Activated naive CD4-positive, alpha-beta T cell treated with anti-CD3 and anti-CD28 coated beads, Interleukin-2, amount 10 ng/mL, durations not matched to agents 7 days and 5 days (primary cell): Measurements from ENCODE around the gene SEC61B.
A peak's percentile ranks its signal among the peaks of the same experiment; 100 is the strongest.

Experiments
- CTCF ChIA-PET: fragments of 350-600 bp; sonication (Branson Sonifier 250); formaldehyde crosslinking; loops from one replicate; lab custom pipeline; 2021; ENCODE audit warnings: antibody characterized with exemption; lab: Charles Lee
- DNase-seq: peaks from one replicate; pipeline ENCODE4 v3.0.0-alpha.2; 2020
- H3K27ac Mint-ChIP-seq: one replicate; pipeline ENCODE4 v1.8.0; 2021; ENCODE audit warnings: mild to moderate bottlenecking, moderate library complexity, mixed read lengths
- H3K27me3 Mint-ChIP-seq: one replicate; pipeline ENCODE4 v1.8.0; 2021; ENCODE audit warnings: mild to moderate bottlenecking, mixed read lengths
- H3K36me3 Mint-ChIP-seq: one replicate; pipeline ENCODE4 v1.8.0; 2021; ENCODE audit warnings: mixed read lengths
- H3K4me1 Mint-ChIP-seq: one replicate; pipeline ENCODE4 v1.8.0; 2021; ENCODE audit warnings: mixed read lengths
- H3K4me3 Mint-ChIP-seq: one replicate; pipeline ENCODE4 v1.8.0; 2021; ENCODE audit warnings: mild to moderate bottlenecking, moderate library complexity, mixed read lengths
- H3K9me3 Mint-ChIP-seq: one replicate; pipeline ENCODE4 v1.8.0; 2021; ENCODE audit warnings: mixed read lengths

SEC61B gene

GRCh38 chr9:99221621-99222415 is at the start of gene SEC61B, which contains the start of gene ALG2:
SEC61B (plus strand) TSS chr9:99222282; CDS start chr9:99222364, 82 bp downstream.
ALG2 (minus strand) TSS chr9:99221942; CDS start chr9:99221894, 48 bp downstream.
- peak within 1 kb of the TSS; percentile 98 for H3K27ac Mint-ChIP-seq
- no peaks in the 10 kb centered on the region for H3K9me3 Mint-ChIP-seq
- peaks cover 51% of the 10 kb centered on the region for H3K4me1 Mint-ChIP-seq
- CTCF ChIA-PET, result interaction anchor here (1.1 to 2.3 kb wide), 5 partner anchors 10 to 44 kb away, joined by 3 to 12 read pairs (median 7); no protein-coding TSS in a partner anchor
- no peaks in the 10 kb centered on the region for H3K27me3 Mint-ChIP-seq
- DNase-seq, result peak; percentile 96
- H3K4me3 Mint-ChIP-seq, result peak within 1 kb of the TSS; percentile 93
- peaks cover 49% of the 10 kb centered on the region for H3K36me3 Mint-ChIP-seq

GRCh38 chr9:99173570-99174504 is 48.2 kb upstream of the SEC61B start:
- no peak overlapping the region for H3K4me3 Mint-ChIP-seq
- no peak for DNase-seq
- CTCF ChIA-PET, result interaction anchor here (1.0 to 2.1 kb wide), 2 partner anchors 11 to 12 kb away, joined by 3 to 6 read pairs; no protein-coding TSS in a partner anchor
- H3K9me3 Mint-ChIP-seq, result no peaks in the 10 kb centered on the region
- H3K27me3 Mint-ChIP-seq, result peaks cover 27% of the 10 kb centered on the region
- H3K4me1 Mint-ChIP-seq, result no peaks in the 10 kb centered on the region
- no peaks in the 10 kb centered on the region for H3K36me3 Mint-ChIP-seq
- H3K27ac Mint-ChIP-seq, result no peak overlapping the region

DNA sequence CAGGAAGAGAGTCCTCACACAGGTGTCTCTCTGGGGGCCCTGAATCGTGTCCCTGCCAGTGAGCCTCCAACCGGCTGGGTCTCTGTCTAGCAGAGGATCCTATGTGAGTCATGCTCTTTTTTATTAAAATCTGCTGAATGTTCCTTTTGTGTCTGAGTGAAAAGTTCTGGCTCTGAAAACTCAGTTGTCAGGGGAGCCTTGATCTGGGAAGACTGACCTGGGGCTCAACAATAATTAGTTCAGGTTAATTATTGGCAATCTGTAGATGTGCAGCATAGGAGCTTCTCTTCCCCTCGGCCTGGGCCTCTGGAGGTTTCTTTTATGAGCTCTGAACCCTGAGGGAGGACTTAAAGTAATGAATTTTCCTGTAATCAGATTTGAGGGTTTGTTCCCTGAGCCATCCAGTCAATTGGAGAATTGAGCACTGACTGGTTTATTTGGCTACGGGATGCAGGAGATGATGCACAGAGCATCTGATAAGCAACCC is 45.5 kb upstream of the SEC61B start:
- H3K36me3 Mint-ChIP-seq, result no peaks in the 10 kb centered on the region
- H3K9me3 Mint-ChIP-seq, result no peaks in the 10 kb centered on the region
- peaks cover 18% of the 10 kb centered on the region for H3K4me1 Mint-ChIP-seq
- H3K27ac Mint-ChIP-seq, result no peak overlapping the region
- no peak overlapping the region for H3K4me3 Mint-ChIP-seq
- peaks cover 13% of the 10 kb centered on the region for H3K27me3 Mint-ChIP-seq
- CTCF ChIA-PET, result interaction anchor here (1.9 to 3.2 kb wide), 2 partner anchors 12 to 178 kb away, joined by 6 to 16 read pairs; no protein-coding TSS in a partner anchor
- DNase-seq, result no peak

GRCh38 chr9:99177576-99178366 is 44.3 kb upstream of the SEC61B start:
- H3K27ac Mint-ChIP-seq, result no peak overlapping the region
- peaks cover 27% of the 10 kb centered on the region for H3K4me1 Mint-ChIP-seq
- CTCF ChIA-PET, result interaction anchor here (1.5 to 3.2 kb wide), 3 partner anchors 10 to 180 kb away, joined by 4 to 16 read pairs (median 6); no protein-coding TSS in a partner anchor
- no peaks in the 10 kb centered on the region for H3K9me3 Mint-ChIP-seq
- no peak overlapping the region for H3K4me3 Mint-ChIP-seq
- H3K27me3 Mint-ChIP-seq, result peaks cover 4% of the 10 kb centered on the region
- no peak for DNase-seq
- no peaks in the 10 kb centered on the region for H3K36me3 Mint-ChIP-seq

DNA sequence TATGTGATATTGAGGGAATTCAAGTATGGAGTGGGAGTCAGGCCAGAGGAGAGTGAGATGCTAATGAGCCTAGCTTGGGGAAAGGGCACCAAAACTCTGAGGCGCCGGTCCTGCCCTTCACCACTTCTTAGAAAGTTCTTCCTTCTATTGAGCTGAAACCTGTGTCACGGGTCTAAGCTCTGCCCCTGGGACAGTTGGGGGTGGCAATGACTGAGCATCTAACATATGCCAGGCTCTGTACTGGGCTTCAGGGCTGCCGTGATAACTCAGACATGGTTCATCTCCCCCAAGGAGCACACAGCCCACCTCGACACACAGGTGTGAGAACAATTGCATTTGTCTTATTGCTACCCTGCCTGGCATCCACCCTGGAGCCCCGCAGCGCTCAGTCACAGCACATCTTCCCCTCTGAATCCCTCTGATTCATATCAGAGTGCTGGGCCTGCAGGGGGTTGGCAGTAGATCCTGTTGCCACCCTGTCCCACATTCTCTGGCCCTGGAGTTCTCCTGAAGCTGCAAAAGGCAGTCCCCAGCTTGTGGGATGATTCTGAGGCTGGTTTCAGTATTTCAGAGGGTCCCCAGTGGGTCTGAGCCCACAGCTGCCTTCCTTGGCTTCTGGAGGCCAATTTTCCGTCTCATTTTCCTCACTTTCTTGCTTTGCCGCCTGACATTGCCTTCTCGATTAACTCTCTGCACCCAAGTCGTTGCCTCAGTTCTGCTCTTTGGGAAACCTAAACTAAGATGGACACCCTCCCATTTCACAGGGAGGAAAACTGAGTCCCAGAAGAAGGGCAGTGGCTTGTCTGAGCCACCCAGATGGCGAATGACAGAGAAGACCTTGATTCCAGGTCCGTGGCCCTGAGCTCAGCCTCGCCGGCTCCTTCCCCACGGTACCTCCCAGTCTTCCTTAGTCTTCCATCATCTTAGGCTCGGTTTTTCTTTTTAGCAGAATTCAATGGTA is 42.9 kb upstream of the SEC61B start:
- Mint-ChIP-seq H3K9me3 (no peaks in the 10 kb centered on the region), H3K27ac (no peak overlapping the region), H3K4me1 (peaks cover 33% of the 10 kb centered on the region), H3K4me3 (no peak overlapping the region), H3K36me3 (no peaks in the 10 kb centered on the region), H3K27me3 (peaks cover 4% of the 10 kb centered on the region)
- no peak for DNase-seq
- CTCF ChIA-PET, result interaction anchor here (1.5 to 3.2 kb wide), 2 partner anchors 11 to 15 kb away, joined by 4 to 16 read pairs; no protein-coding TSS in a partner anchor

DNA sequence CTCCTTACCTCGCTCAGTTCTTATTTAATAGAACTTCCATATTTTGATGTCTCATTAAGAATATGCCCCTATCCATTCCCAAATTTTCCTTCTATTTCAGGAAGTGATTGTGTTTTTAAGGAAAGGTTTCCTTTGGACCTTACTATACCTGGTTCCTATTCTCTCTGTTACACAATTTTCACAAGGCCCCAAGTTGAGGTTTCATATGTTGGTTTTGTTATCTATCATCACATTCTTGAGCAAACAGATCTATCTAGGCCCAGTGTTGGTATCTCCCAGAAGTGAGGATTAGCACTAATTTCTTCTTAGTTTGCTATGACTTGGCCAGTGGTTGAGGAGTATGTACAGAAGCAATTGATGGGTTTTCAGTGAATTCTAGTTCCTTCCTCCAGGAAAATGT is 41.9 kb upstream of the SEC61B start:
- H3K27me3 Mint-ChIP-seq, result peaks cover 8% of the 10 kb centered on the region
- no peaks in the 10 kb centered on the region for H3K9me3 Mint-ChIP-seq
- H3K4me3 Mint-ChIP-seq, result no peak overlapping the region
- peaks cover 36% of the 10 kb centered on the region for H3K4me1 Mint-ChIP-seq
- CTCF ChIA-PET, result interaction anchor here (3.2 kb wide), 1 partner anchor 16 kb away, joined by 16 read pairs; no protein-coding TSS in a partner anchor
- no peaks in the 10 kb centered on the region for H3K36me3 Mint-ChIP-seq
- no peak for DNase-seq
- no peak overlapping the region for H3K27ac Mint-ChIP-seq

DNA sequence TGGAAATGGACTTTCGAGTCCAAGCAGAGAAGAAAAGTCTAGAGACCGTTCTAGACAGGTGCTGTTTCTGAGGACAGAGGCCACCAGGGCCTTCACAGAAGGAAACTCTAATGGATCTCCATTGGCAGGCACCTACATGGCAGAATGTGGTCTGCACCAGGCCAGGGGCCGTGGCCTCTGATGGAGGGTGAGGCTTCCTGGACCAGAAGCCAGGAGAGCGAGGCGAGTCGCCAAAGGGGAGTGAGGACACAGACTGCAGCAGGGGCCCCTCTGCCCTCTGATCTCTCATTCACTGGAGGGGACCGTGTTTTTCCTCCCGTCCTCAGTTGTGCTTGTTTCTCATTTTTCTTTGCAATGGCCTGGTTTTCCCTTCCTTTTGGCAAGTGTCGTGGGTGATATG is 41.4 kb upstream of the SEC61B start:
- no peak overlapping the region for H3K27ac Mint-ChIP-seq
- H3K36me3 Mint-ChIP-seq, result no peaks in the 10 kb centered on the region
- H3K4me3 Mint-ChIP-seq, result no peak overlapping the region
- H3K9me3 Mint-ChIP-seq, result no peaks in the 10 kb centered on the region
- CTCF ChIA-PET, result interaction anchor here (4.2 kb wide), 1 partner anchor 17 kb away, joined by 19 read pairs; no protein-coding TSS in a partner anchor
- no peak for DNase-seq
- peaks cover 8% of the 10 kb centered on the region for H3K27me3 Mint-ChIP-seq
- H3K4me1 Mint-ChIP-seq, result peaks cover 36% of the 10 kb centered on the region

GRCh38 chr9:99181206-99181605 is 40.9 kb upstream of the SEC61B start:
- no peak for DNase-seq
- CTCF ChIA-PET, result interaction anchor here (1.3 to 4.2 kb wide), 3 partner anchors 17 to 40 kb away, joined by 5 to 19 read pairs (median 6); partner anchors contain the start of genes ALG2 and SEC61B
- no peak overlapping the region for H3K27ac Mint-ChIP-seq
- H3K4me3 Mint-ChIP-seq, result no peak overlapping the region
- H3K9me3 Mint-ChIP-seq, result no peaks in the 10 kb centered on the region
- H3K4me1 Mint-ChIP-seq, result peaks cover 36% of the 10 kb centered on the region
- peaks cover 8% of the 10 kb centered on the region for H3K27me3 Mint-ChIP-seq
- no peaks in the 10 kb centered on the region for H3K36me3 Mint-ChIP-seq

DNA sequence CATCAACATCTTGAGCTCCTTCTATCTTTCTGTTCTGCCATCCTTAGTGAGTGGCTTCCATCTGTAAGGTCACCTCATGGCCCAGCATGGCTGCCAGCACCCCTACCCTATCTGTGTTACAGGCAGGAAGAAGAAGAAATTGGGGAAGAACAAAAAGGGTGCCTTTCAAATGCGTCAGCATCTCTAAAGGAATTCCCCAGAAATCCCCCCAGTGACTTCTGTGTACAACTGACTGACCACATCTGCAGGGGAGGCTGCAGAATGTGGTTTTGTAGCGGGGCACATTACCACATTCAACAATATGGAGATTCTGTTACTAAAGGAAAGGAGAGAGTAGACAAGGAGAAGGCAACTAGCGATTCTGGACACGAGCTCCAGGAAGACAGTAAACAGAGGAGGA is 40.5 kb upstream of the SEC61B start:
- CTCF ChIA-PET, result interaction anchor here (1.3 to 5.4 kb wide), 4 partner anchors 14 to 40 kb away, joined by 5 to 45 read pairs (median 12); partner anchors contain the start of genes ALG2 and SEC61B
- H3K4me3 Mint-ChIP-seq, result no peak overlapping the region
- no peak overlapping the region for H3K27ac Mint-ChIP-seq
- peaks cover 8% of the 10 kb centered on the region for H3K27me3 Mint-ChIP-seq
- H3K4me1 Mint-ChIP-seq, result peaks cover 39% of the 10 kb centered on the region
- no peak for DNase-seq
- no peaks in the 10 kb centered on the region for H3K36me3 Mint-ChIP-seq
- H3K9me3 Mint-ChIP-seq, result no peaks in the 10 kb centered on the region

GRCh38 chr9:99182356-99182755 is 39.7 kb upstream of the SEC61B start:
- Mint-ChIP-seq H3K4me1 (peaks cover 44% of the 10 kb centered on the region), H3K27ac (no peak overlapping the region), H3K27me3 (peaks cover 8% of the 10 kb centered on the region), H3K4me3 (no peak overlapping the region), H3K9me3 (no peaks in the 10 kb centered on the region), H3K36me3 (no peaks in the 10 kb centered on the region)
- no peak for DNase-seq
- CTCF ChIA-PET, result interaction anchor here (0.6 to 5.4 kb wide), 9 partner anchors 13 to 627 kb away, joined by 3 to 45 read pairs (median 5); partner anchors contain the start of genes ALG2 and SEC61B

GRCh38 chr9:99183616-99184015 is 38.5 kb upstream of the SEC61B start:
- Mint-ChIP-seq H3K9me3 (no peaks in the 10 kb centered on the region), H3K27me3 (peaks cover 12% of the 10 kb centered on the region), H3K4me1 (peaks cover 44% of the 10 kb centered on the region), H3K4me3 (no peak overlapping the region), H3K36me3 (no peaks in the 10 kb centered on the region), H3K27ac (no peak overlapping the region)
- DNase-seq, result no peak
- CTCF ChIA-PET, result interaction anchor here (1.0 to 5.4 kb wide), 10 partner anchors 10 to 1413 kb away, joined by 3 to 45 read pairs (median 5); no protein-coding TSS in a partner anchor

DNA sequence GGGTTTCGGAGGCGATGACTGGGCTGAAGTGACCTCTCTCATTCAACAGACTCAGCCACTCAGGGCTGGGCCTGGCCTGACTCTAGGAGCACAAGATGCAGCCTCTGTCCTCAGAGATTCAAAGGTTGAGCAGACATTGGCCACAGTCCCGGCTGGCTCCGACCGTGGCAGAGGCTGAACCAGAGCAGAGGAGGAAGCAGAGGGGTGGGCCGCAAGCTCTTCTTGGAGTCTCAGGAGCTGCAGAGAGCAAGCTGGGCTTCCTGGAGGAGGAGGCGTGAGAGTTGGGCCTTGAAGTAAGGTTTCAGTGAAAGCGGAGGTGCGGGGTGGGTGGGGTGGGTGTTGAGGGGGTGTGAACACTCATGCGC is 38.0 kb upstream of the SEC61B start:
- H3K4me1 Mint-ChIP-seq, result peaks cover 44% of the 10 kb centered on the region

More for the DNA sequence above, 38.0 kb upstream of the SEC61B start:
- CTCF ChIA-PET, result interaction anchor here (0.6 to 5.4 kb wide), 21 partner anchors 8 to 1412 kb away, joined by 3 to 45 read pairs (median 3); partner anchors contain the start of genes ALG2 and SEC61B
- Mint-ChIP-seq H3K36me3 (no peaks in the 10 kb centered on the region), H3K27ac (no peak overlapping the region), H3K4me3 (no peak overlapping the region), H3K9me3 (no peaks in the 10 kb centered on the region), H3K27me3 (peaks cover 14% of the 10 kb centered on the region)
- no peak for DNase-seq
